ENCODE data around the gene PGM3.

- no peak for TF ChIP-seq EP300 (IDR thresholded peaks at IDR 0.05; ENCODE audit: borderline replicate concordance in 1 of 2, low read depth in 1 of 2, low read length in 1 of 2)
- TF ChIP-seq CTCF (IDR thresholded peaks at IDR 0.05) = no peak
- no peak for TF ChIP-seq POLR2AphosphoS5 (IDR thresholded peaks at IDR 0.05; ENCODE audit: low read depth, low read length)
- no peak for TF ChIP-seq FOXM1 (IDR thresholded peaks at IDR 0.05; ENCODE audit: low read depth)
- TF ChIP-seq MXI1 (IDR thresholded peaks at IDR 0.05; ENCODE audit: low read depth, low read length) = no peak
- no peak for TF ChIP-seq JUND (IDR thresholded peaks at IDR 0.05)
- TF ChIP-seq TCF12 (IDR thresholded peaks at IDR 0.05) = no peak
- TF ChIP-seq USF2 (IDR thresholded peaks at IDR 0.05; ENCODE audit: borderline replicate concordance, low read depth, low read length) = no peak
- no peak for TF ChIP-seq RFX5 (IDR thresholded peaks at IDR 0.05; ENCODE audit: low read length)
Observed at GRCh38 chr6:83199173-83199862, 6.3 kb upstream of the PGM3 start.
